HepG2 (cell line): ENCODE data around the gene ATN1. TPM values are rescaled to one million over a fixed set of nuclear protein-coding genes. Genes with fewer than 3 reads are reported as not detected.
A peak's percentile ranks its signal among the peaks of the same experiment; 100 is the strongest.

Experiments used
- ASH2L ChIP-seq: fragments of 300-600, 200-600 bp; sonication (generic); IDR thresholded peaks from 2 replicates; pipeline ENCODE4 v1.7.0; 2017; ENCODE audit warnings: low read depth, mild to moderate bottlenecking, moderate library complexity, mixed read lengths, low read length; ENCODE audit not compliant: insufficient read length
- DDIT3 ChIP-seq: sonication (generic); formaldehyde crosslinking; IDR thresholded peaks from 2 replicates; pipeline ENCODE4 v1.4.0; 2020; ENCODE audit warnings: mild to moderate bottlenecking, missing genetic modification reagents
- KLF16 ChIP-seq, 2 experiments: sonication (generic) in 1 of 2; formaldehyde crosslinking in 1 of 2; IDR thresholded peaks; 2 replicates each; pipeline versions ENCODE4 v1.6.1 to v1.8.0; 2016 to 2023; ENCODE audit warnings: missing genetic modification reagents in 2 of 2, missing compliant biosample characterization in 1 of 2
- LBX2 ChIP-seq: sonication (generic); formaldehyde crosslinking; IDR thresholded peaks from 2 replicates; pipeline ENCODE4 v1.5.0; 2020; ENCODE audit warnings: missing genetic modification reagents, mild to moderate bottlenecking, borderline replicate concordance
- NBN ChIP-seq: fragments of 450-650 bp; conservative IDR thresholded peaks from 2 replicates; pipeline ENCODE4 v1.6.1; 2017
- SMAD3 ChIP-seq: sonication (generic); formaldehyde crosslinking; IDR thresholded peaks from 2 replicates; pipeline ENCODE4 v1.4.0; 2020; ENCODE audit warnings: missing genetic modification reagents
- SNAI1 ChIP-seq: sonication (generic); formaldehyde crosslinking; IDR thresholded peaks from 2 replicates; pipeline ENCODE4 v1.5.0; 2020; ENCODE audit warnings: mild to moderate bottlenecking, missing genetic modification reagents, borderline replicate concordance
- SOX6 ChIP-seq, 2 experiments: fragments of 450-650 bp in 1 of 2; sonication (generic) in 1 of 2; formaldehyde crosslinking in 1 of 2; IDR thresholded peaks; 2 replicates each; pipeline versions ENCODE4 v1.4.0 to v1.6.1; 2017 to 2020; ENCODE audit warnings: antibody characterized with exemption in 1 of 2, mild to moderate bottlenecking in 1 of 2, missing genetic modification reagents in 1 of 2
- TCF7 ChIP-seq: sonication (generic); IDR thresholded peaks from 2 replicates; pipeline ENCODE4 v1.6.1; 2016; ENCODE audit warnings: antibody characterized with exemption, low read depth
- ZC3H13 ChIP-seq: sonication (generic); formaldehyde crosslinking; IDR thresholded peaks from 2 replicates; pipeline ENCODE4 v1.8.1; 2023; ENCODE audit warnings: mild to moderate bottlenecking, missing genetic modification reagents, moderate library complexity
- ZFP90 ChIP-seq: sonication (generic); formaldehyde crosslinking; IDR thresholded peaks from 2 replicates; pipeline ENCODE4 v1.8.0; 2022; ENCODE audit warnings: missing genetic modification reagents, mild to moderate bottlenecking, inconsistent platforms, borderline replicate concordance
- ZFP91 ChIP-seq: sonication (generic); formaldehyde crosslinking; IDR thresholded peaks from 2 replicates; pipeline ENCODE4 v1.9.0; 2022; ENCODE audit warnings: missing genetic modification reagents, mild to moderate bottlenecking, borderline replicate concordance
- ZKSCAN5 ChIP-seq: sonication (generic); formaldehyde crosslinking; IDR thresholded peaks from 2 replicates; pipeline ENCODE4 v1.5.1; 2020; ENCODE audit warnings: mild to moderate bottlenecking, missing genetic modification reagents
- ZKSCAN8 ChIP-seq: IDR thresholded peaks from 2 replicates; pipeline ENCODE4 v1.6.1; 2016; ENCODE audit warnings: borderline replicate concordance, missing genetic modification reagents, missing compliant biosample characterization
- ZNF224 ChIP-seq: sonication (generic); formaldehyde crosslinking; IDR thresholded peaks from 2 replicates; pipeline ENCODE4 v1.5.0; 2020; ENCODE audit warnings: mild to moderate bottlenecking, missing genetic modification reagents
- ZNF354B ChIP-seq: sonication (generic); formaldehyde crosslinking; IDR thresholded peaks from 2 replicates; pipeline ENCODE4 v1.8.0; 2022; ENCODE audit warnings: mild to moderate bottlenecking, missing genetic modification reagents
- ZNF362 ChIP-seq: sonication (generic); formaldehyde crosslinking; IDR thresholded peaks from 2 replicates; pipeline ENCODE4 v1.4.0; 2020; ENCODE audit warnings: missing genetic modification reagents, mild to moderate bottlenecking, borderline replicate concordance
- ZNF891 ChIP-seq: sonication (generic); formaldehyde crosslinking; IDR thresholded peaks from 2 replicates; pipeline ENCODE4 v1.5.0; 2020; ENCODE audit warnings: mild to moderate bottlenecking, missing genetic modification reagents
- ZSCAN22 ChIP-seq: sonication (generic); formaldehyde crosslinking; IDR thresholded peaks from 2 replicates; pipeline ENCODE4 v1.4.0; 2020; ENCODE audit warnings: mild to moderate bottlenecking, missing genetic modification reagents
- ZSCAN9 ChIP-seq: IDR thresholded peaks from 2 replicates; pipeline ENCODE4 v1.6.1; 2016; ENCODE audit warnings: borderline replicate concordance
- polyA plus RNA-seq, 8 experiments: library from polyadenylated mRNA; depleted of rRNA in 3 of 8; stranded (reverse) in 7 of 8; unstranded in 1 of 8; fragments of >200 nt; fragmentation: Illumina TruSeq in 4 of 8; extraction: Trizol in 4 of 8; gene quantifications; 2 replicates each; pipeline versions ENCODE4 v1.2.1 to v1.2.3, GENCODE V29; 2011 to 2016; ENCODE audit warnings: low read depth in 4 of 8, missing spikeins in 1 of 8, mixed read lengths in 1 of 8; ENCODE audit not compliant: insufficient read depth in 1 of 8
- total RNA-seq, 5 experiments: library from RNA; depleted of rRNA; stranded (reverse); fragments of >200 nt; fragmentation: Illumina TruSeq; extraction: Trizol; gene quantifications; 2 replicates each; pipeline ENCODE4 v1.2.3, GENCODE V29; 2016; ENCODE audit warnings: low read depth in 1 of 5

ATN1 gene
- total and polyA plus RNA-seq, 2 of the 13 experiments (the other 11 are each of a cell fraction or from before 2014, with no cell fraction given) = 2.1 to 8.6 TPM

GRCh38 chr12:6914246-6914946 lies 13.4 kb upstream of the ATN1 start, which contains the start of gene ENO2 (continued):
- TF ChIP-seq ZSCAN9 (0 out of 2 replicates have a peak, but pooled peaks have one; percentile 38), ZFP90 (CRISPR knock-in tag) (no peak; the same call in 1 of the 2 replicates), ZNF891 (CRISPR knock-in tag) (no peak), SMAD3 (CRISPR knock-in tag) (no peak), ZNF362 (CRISPR knock-in tag) (no peak), ASH2L (peak; percentile 62), ZNF224 (CRISPR knock-in tag) (no peak), KLF16 (CRISPR knock-in tag; IDR thresholded peaks at IDR 0.05) (peak in 1 of 2 experiments; percentile 53; a peak in 1 of 4 replicates), SNAI1 (CRISPR knock-in tag) (no peak), ZFP91 (peak; percentile 47; the same call in 1 of the 2 replicates), TCF7 (no peak), DDIT3 (CRISPR knock-in tag) (no peak), ZNF354B (no peak), SOX6 (IDR thresholded peaks at IDR 0.05) (no peak), SOX6 (CRISPR knock-in tag; IDR thresholded peaks at IDR 0.05) (0 out of 2 replicates have a peak, but pooled peaks have one; percentile 3), ZSCAN22 (CRISPR knock-in tag) (no peak), ZKSCAN8 (CRISPR knock-in tag) (no peak), ZC3H13 (CRISPR knock-in tag) (0 out of 2 replicates have a peak, but pooled peaks have one; percentile 14), LBX2 (CRISPR knock-in tag) (no peak), NBN (no peak), ZKSCAN5 (CRISPR knock-in tag) (no peak)
